Transverse colon (tissue), 4 donors: ENCODE results near the gene DENND2A.
"Not testable (repeated sequence)": the region's sequence is repeated elsewhere in the genome, so short reads cannot be mapped to it uniquely, and the experiment has no call there.

ENCODE experiments used
- CTCF ChIP-seq, 5 experiments: fragments of 200-600 bp in 3 of 5; fragments of 450-650 bp in 2 of 5; sonication (generic) in 3 of 5; IDR thresholded peaks; 1 replicate in 2 of 5; 2 replicates in 3 of 5; pipeline ENCODE4 v1.5.1; 2016 to 2017; ENCODE audit warnings: antibody characterized with exemption in 5 of 5, inconsistent platforms in 3 of 5, mild to moderate bottlenecking in 2 of 5, moderate library complexity in 1 of 5
- EP300 ChIP-seq: sonication (generic); formaldehyde crosslinking; IDR thresholded peaks from one replicate; pipeline ENCODE4 v1.6.1; 2017; ENCODE audit warnings: antibody characterized with exemption, low read depth
- POLR2A ChIP-seq: fragments of 450-650 bp; IDR thresholded peaks from one replicate; pipeline ENCODE4 v1.6.1; 2016; ENCODE audit warnings: antibody characterized with exemption, mild to moderate bottlenecking, moderate library complexity
- POLR2AphosphoS5 ChIP-seq, 3 donors: sonication (generic); formaldehyde crosslinking; IDR thresholded peaks; one replicate each; pipeline ENCODE4 v1.6.1; 2016; ENCODE audit warnings: antibody characterized with exemption in 3 of 3

- TF ChIP-seq CTCF (IDR thresholded peaks at IDR 0.05); POLR2A; POLR2AphosphoS5 (IDR thresholded peaks at IDR 0.05); EP300: not testable (repeated sequence)
Measured at GRCh38 chr7:140553236-140553635, 87.4 kb downstream of the DENND2A start.
